ENCODE measurements around the gene RDH5.

Gene RDH5

GRCh38 chr12:55725556-55725955 lies 5.4 kb downstream of the RDH5 start:
- peak overlapping the region; percentile 81 for H3K4me3 ChIP-seq (ENCODE audit: low read length)
- H3K9ac ChIP-seq (ENCODE audit: low read depth, low read length), result peak overlapping the region; percentile 95
- peak overlapping the region; percentile 98 for H3K4me2 ChIP-seq (ENCODE audit: low read length)
- no peaks in the 10 kb centered on the region for H3K27me3 ChIP-seq (ENCODE audit: control insufficient read depth, insufficient read depth, low read length)
- no peaks in the 10 kb centered on the region for H3K9me3 ChIP-seq (replicated peaks; ENCODE audit: low read length)
- peaks cover 51% of the 10 kb centered on the region for H3K36me3 ChIP-seq (ENCODE audit: insufficient read depth, low read length)
- peaks cover 61% of the 10 kb centered on the region for H3K4me1 ChIP-seq (ENCODE audit: control insufficient read depth, insufficient read depth, low read length)

- Histone ChIP-seq H3K4me3 (ENCODE audit: low read length) (peak overlapping the region; percentile 81), H3K9ac (ENCODE audit: low read depth, low read length) (peak overlapping the region; percentile 95), H3K36me3 (ENCODE audit: insufficient read depth, low read length) (peaks cover 51% of the 10 kb centered on the region), H3K4me2 (ENCODE audit: low read length) (peak overlapping the region; percentile 98), H3K9me3 (replicated peaks; ENCODE audit: low read length) (no peaks in the 10 kb centered on the region), H3K4me1 (ENCODE audit: control insufficient read depth, insufficient read depth, low read length) (peaks cover 56% of the 10 kb centered on the region), H3K27me3 (ENCODE audit: control insufficient read depth, insufficient read depth, low read length) (no peaks in the 10 kb centered on the region)
These were observed 6.8 kb downstream of the RDH5 start for GRCh38 chr12:55726971-55727370.

- peak overlapping the region; percentile 81 for H3K4me3 ChIP-seq (ENCODE audit: low read length)
These were observed 7.5 kb downstream of the RDH5 start for GRCh38 chr12:55727643-55728185.

GRCh38 chr12:55728186-55728938 lies 8.2 kb downstream of the RDH5 start:
- peak overlapping the region; percentile 95 for H3K9ac ChIP-seq (ENCODE audit: low read depth, low read length)
- peaks cover 47% of the 10 kb centered on the region for H3K36me3 ChIP-seq (ENCODE audit: insufficient read depth, low read length)
- H3K4me3 ChIP-seq (ENCODE audit: low read length), result peak overlapping the region; percentile 81
- H3K27me3 ChIP-seq (ENCODE audit: control insufficient read depth, insufficient read depth, low read length), result no peaks in the 10 kb centered on the region
- H3K4me2 ChIP-seq (ENCODE audit: low read length), result peak overlapping the region; percentile 98
- no peaks in the 10 kb centered on the region for H3K9me3 ChIP-seq (replicated peaks; ENCODE audit: low read length)
- peaks cover 45% of the 10 kb centered on the region for H3K4me1 ChIP-seq (ENCODE audit: control insufficient read depth, insufficient read depth, low read length)

More at GRCh38 chr12:55727643-55728185, 7.5 kb downstream of the RDH5 start:
- Histone ChIP-seq H3K9me3 (replicated peaks; ENCODE audit: low read length) (no peaks in the 10 kb centered on the region), H3K27me3 (ENCODE audit: control insufficient read depth, insufficient read depth, low read length) (no peaks in the 10 kb centered on the region), H3K4me1 (ENCODE audit: control insufficient read depth, insufficient read depth, low read length) (peaks cover 52% of the 10 kb centered on the region), H3K4me2 (ENCODE audit: low read length) (peak overlapping the region; percentile 98), H3K36me3 (ENCODE audit: insufficient read depth, low read length) (peaks cover 51% of the 10 kb centered on the region), H3K9ac (ENCODE audit: low read depth, low read length) (peak overlapping the region; percentile 95)

- Histone ChIP-seq H3K4me1 (ENCODE audit: control insufficient read depth, insufficient read depth, low read length) (peaks cover 37% of the 10 kb centered on the region), H3K9me3 (replicated peaks; ENCODE audit: low read length) (no peaks in the 10 kb centered on the region), H3K9ac (ENCODE audit: low read depth, low read length) (peak within 1 kb of the TSS; percentile 95), H3K27me3 (ENCODE audit: control insufficient read depth, insufficient read depth, low read length) (no peaks in the 10 kb centered on the region), H3K36me3 (ENCODE audit: insufficient read depth, low read length) (peaks cover 39% of the 10 kb centered on the region), H3K4me2 (ENCODE audit: low read length) (peak within 1 kb of the TSS; percentile 98), H3K4me3 (ENCODE audit: low read length) (peak within 1 kb of the TSS; percentile 81)
These were observed 9.0 kb downstream of the RDH5 start, which contains the start of gene CD63 for GRCh38 chr12:55728939-55729818. Gene CD63, minus strand, starts transcription at chr12:55729009. Its CDS starts 668 bp downstream, at chr12:55728341.

- H3K9me3 ChIP-seq (replicated peaks; ENCODE audit: low read length), result no peaks in the 10 kb centered on the region
- H3K9ac ChIP-seq (ENCODE audit: low read depth, low read length), result peak overlapping the region; percentile 95
- H3K4me3 ChIP-seq (ENCODE audit: low read length), result peak overlapping the region; percentile 81
- H3K4me1 ChIP-seq (ENCODE audit: control insufficient read depth, insufficient read depth, low read length), result peaks cover 28% of the 10 kb centered on the region
- peaks cover 30% of the 10 kb centered on the region for H3K36me3 ChIP-seq (ENCODE audit: insufficient read depth, low read length)
- H3K27me3 ChIP-seq (ENCODE audit: control insufficient read depth, insufficient read depth, low read length), result no peaks in the 10 kb centered on the region
- H3K4me2 ChIP-seq (ENCODE audit: low read length), result peak overlapping the region; percentile 93
These were observed 9.9 kb downstream of the RDH5 start for GRCh38 chr12:55729819-55730818.

GRCh38 chr12:55732288-55732687 lies 12.1 kb downstream of the RDH5 start:
- H3K27me3 ChIP-seq (ENCODE audit: control insufficient read depth, insufficient read depth, low read length), result no peaks in the 10 kb centered on the region
- H3K4me3 ChIP-seq (ENCODE audit: low read length), result no peak overlapping the region
- no peak overlapping the region for H3K9ac ChIP-seq (ENCODE audit: low read depth, low read length)
- H3K9me3 ChIP-seq (replicated peaks; ENCODE audit: low read length), result no peaks in the 10 kb centered on the region
- H3K4me2 ChIP-seq (ENCODE audit: low read length), result no peak overlapping the region
- peaks cover 8% of the 10 kb centered on the region for H3K36me3 ChIP-seq (ENCODE audit: insufficient read depth, low read length)
- peaks cover 9% of the 10 kb centered on the region for H3K4me1 ChIP-seq (ENCODE audit: control insufficient read depth, insufficient read depth, low read length)

GRCh38 chr12:55733021-55733555 lies 12.9 kb downstream of the RDH5 start:
- no peak overlapping the region for H3K4me3 ChIP-seq (ENCODE audit: low read length)
- no peaks in the 10 kb centered on the region for H3K9me3 ChIP-seq (replicated peaks; ENCODE audit: low read length)
- H3K36me3 ChIP-seq (ENCODE audit: insufficient read depth, low read length), result peaks cover under 1% of the 10 kb centered on the region
- H3K27me3 ChIP-seq (ENCODE audit: control insufficient read depth, insufficient read depth, low read length), result no peaks in the 10 kb centered on the region
- H3K4me2 ChIP-seq (ENCODE audit: low read length), result no peak overlapping the region
- no peak overlapping the region for H3K9ac ChIP-seq (ENCODE audit: low read depth, low read length)
- peaks cover 17% of the 10 kb centered on the region for H3K4me1 ChIP-seq (ENCODE audit: control insufficient read depth, insufficient read depth, low read length)

- Histone ChIP-seq H3K4me2 (ENCODE audit: low read length) (no peak overlapping the region), H3K27me3 (ENCODE audit: control insufficient read depth, insufficient read depth, low read length) (no peaks in the 10 kb centered on the region), H3K4me3 (ENCODE audit: low read length) (no peak overlapping the region), H3K4me1 (ENCODE audit: control insufficient read depth, insufficient read depth, low read length) (peaks cover 19% of the 10 kb centered on the region), H3K9me3 (replicated peaks; ENCODE audit: low read length) (no peaks in the 10 kb centered on the region), H3K9ac (ENCODE audit: low read depth, low read length) (no peak overlapping the region), H3K36me3 (ENCODE audit: insufficient read depth, low read length) (no peaks in the 10 kb centered on the region)
These were observed 13.7 kb downstream of the RDH5 start for GRCh38 chr12:55733858-55734257.

- peaks cover 19% of the 10 kb centered on the region for H3K4me1 ChIP-seq (ENCODE audit: control insufficient read depth, insufficient read depth, low read length)
These were observed 14.4 kb downstream of the RDH5 start for GRCh38 chr12:55734595-55734994.

More at GRCh38 chr12:55734595-55734994, 14.4 kb downstream of the RDH5 start:
- H3K4me2 ChIP-seq (ENCODE audit: low read length), result no peak overlapping the region
- H3K27me3 ChIP-seq (ENCODE audit: control insufficient read depth, insufficient read depth, low read length), result no peaks in the 10 kb centered on the region
- no peak overlapping the region for H3K9ac ChIP-seq (ENCODE audit: low read depth, low read length)
- H3K4me3 ChIP-seq (ENCODE audit: low read length), result no peak overlapping the region
- H3K36me3 ChIP-seq (ENCODE audit: insufficient read depth, low read length), result no peaks in the 10 kb centered on the region
- no peaks in the 10 kb centered on the region for H3K9me3 ChIP-seq (replicated peaks; ENCODE audit: low read length)

Data from skeletal muscle satellite cell (primary cell).